Natural killer cell (primary cell): Measurements from ENCODE around the gene MUC13. TPM values are rescaled to one million over a fixed set of nuclear protein-coding genes. Genes with fewer than 3 reads are reported as not detected.

Source experiments
- ATAC-seq, 3 donors: fragments of 150-1000 bp in 2 of 3; fragments of 200-7000 bp in 1 of 3; cut with Tn5 transposase; 1 replicate in 1 of 3; 2 replicates in 2 of 3; pipeline ENCODE4 v1.10.0; 2021; ENCODE audit warnings: mild to moderate bottlenecking in 2 of 3, moderate library complexity in 2 of 3
- DNase-seq, 2 donors: peaks; one replicate each; pipeline versions ENCODE4 v3.0.0 to v3.0.0-alpha.2; 2013 to 2021; ENCODE audit warnings: mixed read lengths in 1 of 2
- H3K27ac ChIP-seq: one replicate; pipeline ENCODE4 v1.5.1; 2013; ENCODE audit warnings: mild to moderate bottlenecking, low read length
- H3K27me3 ChIP-seq: one replicate; pipeline ENCODE4 v1.6.1; 2013; ENCODE audit warnings: low read length; ENCODE audit not compliant: control insufficient read depth, insufficient read depth
- H3K36me3 ChIP-seq: one replicate; pipeline ENCODE4 v1.6.1; 2013; ENCODE audit warnings: low read length; ENCODE audit not compliant: control insufficient read depth, insufficient read depth
- H3K4me1 ChIP-seq: one replicate; pipeline ENCODE4 v1.6.1; 2013; ENCODE audit warnings: low read length; ENCODE audit not compliant: control insufficient read depth, insufficient read depth
- H3K4me3 ChIP-seq: one replicate; pipeline ENCODE4 v1.5.1; 2013; ENCODE audit warnings: low read length
- H3K9me3 ChIP-seq: one replicate; pipeline ENCODE4 v1.6.1; 2013; ENCODE audit warnings: low read length; ENCODE audit not compliant: control insufficient read depth, insufficient read depth
- H3K27ac Mint-ChIP-seq, 2 donors: one replicate each; pipeline ENCODE4 v1.8.0; 2022; ENCODE audit warnings: mild to moderate bottlenecking in 2 of 2, mixed read lengths in 2 of 2, moderate library complexity in 1 of 2
- H3K27me3 Mint-ChIP-seq, 2 donors: one replicate each; pipeline ENCODE4 v1.8.0; 2022; ENCODE audit warnings: low read depth in 2 of 2, mixed read lengths in 2 of 2
- H3K36me3 Mint-ChIP-seq: one replicate; pipeline ENCODE4 v1.8.0; 2022; ENCODE audit warnings: mixed read lengths
- H3K4me1 Mint-ChIP-seq, 2 donors: one replicate each; pipeline ENCODE4 v1.8.0; 2022; ENCODE audit warnings: mixed read lengths in 2 of 2
- H3K4me3 Mint-ChIP-seq: one replicate; pipeline ENCODE4 v1.8.0; 2022; ENCODE audit warnings: mild to moderate bottlenecking, moderate library complexity, mixed read lengths
- H3K9me3 Mint-ChIP-seq, 2 donors: one replicate each; pipeline ENCODE4 v1.8.0; 2022; ENCODE audit warnings: mixed read lengths in 2 of 2
- WGBS: methylation state at CpG from one replicate; pipeline ENCODE4 v1.1.7; 2013; ENCODE audit warnings: missing lambda C conversion rate; ENCODE audit not compliant: insufficient coverage; 5-methylcytosine and 5-hydroxymethylcytosine counted together
- intact Hi-C: fragments of 100-400 bp; cut with micrococcal nuclease; formaldehyde crosslinking; loops from one replicate; pipeline ENCODE4 v1.14.2; 2022
- total RNA-seq, 4 donors: library from RNA; stranded (reverse); fragments of 120-200 nt in 1 of 4; gene quantifications; one replicate each; pipeline versions ENCODE4 v1.2.3 to v1.2.4, GENCODE V29; 2013 to 2022
- TF ChIP-seq, protein P1 (sequence below): fragments of 200-600 bp; IDR thresholded peaks from one replicate; pipeline ENCODE4 v1.8.0; 2022; ENCODE audit warnings: antibody characterized with exemption

Gene MUC13
- total RNA-seq, 3 donors from 2014 or later (not counting 1 experiment from before 2014, with no cell fraction given): 0.16 to 2.1 (median 0.63) TPM

DNA sequence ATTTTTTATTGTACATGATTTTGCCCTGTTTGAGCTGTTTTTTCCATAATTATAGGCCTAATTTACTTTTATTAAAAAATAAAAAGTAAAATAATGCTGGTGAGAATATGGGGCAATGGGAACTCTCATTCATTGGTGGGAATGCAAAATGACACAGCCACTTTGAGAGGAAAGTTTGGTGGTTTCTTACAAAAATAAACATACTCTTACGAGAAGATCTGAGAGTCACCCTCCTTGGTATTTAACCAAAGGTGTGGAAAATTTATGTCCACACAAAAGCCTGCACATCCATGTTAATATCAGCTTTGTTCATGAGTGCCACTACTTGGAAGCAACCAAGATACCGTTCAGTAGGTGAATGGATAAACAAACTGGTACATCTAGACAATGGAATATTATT, 9.8 kb downstream of the MUC13 start:
- Histone ChIP-seq H3K36me3 (no peaks in the 10 kb centered on the region), H3K27me3 (no peaks in the 10 kb centered on the region), H3K4me3 (no peak overlapping the region), H3K27ac (no peak overlapping the region), H3K9me3 (no peaks in the 10 kb centered on the region), H3K4me1 (no peaks in the 10 kb centered on the region)
- no peaks in the 10 kb centered on the region for H3K9me3 Mint-ChIP-seq
- peaks cover 9 to 19% of the 10 kb centered on the region in 2 donors for H3K27me3 Mint-ChIP-seq
- TF ChIP-seq, protein P1, sequence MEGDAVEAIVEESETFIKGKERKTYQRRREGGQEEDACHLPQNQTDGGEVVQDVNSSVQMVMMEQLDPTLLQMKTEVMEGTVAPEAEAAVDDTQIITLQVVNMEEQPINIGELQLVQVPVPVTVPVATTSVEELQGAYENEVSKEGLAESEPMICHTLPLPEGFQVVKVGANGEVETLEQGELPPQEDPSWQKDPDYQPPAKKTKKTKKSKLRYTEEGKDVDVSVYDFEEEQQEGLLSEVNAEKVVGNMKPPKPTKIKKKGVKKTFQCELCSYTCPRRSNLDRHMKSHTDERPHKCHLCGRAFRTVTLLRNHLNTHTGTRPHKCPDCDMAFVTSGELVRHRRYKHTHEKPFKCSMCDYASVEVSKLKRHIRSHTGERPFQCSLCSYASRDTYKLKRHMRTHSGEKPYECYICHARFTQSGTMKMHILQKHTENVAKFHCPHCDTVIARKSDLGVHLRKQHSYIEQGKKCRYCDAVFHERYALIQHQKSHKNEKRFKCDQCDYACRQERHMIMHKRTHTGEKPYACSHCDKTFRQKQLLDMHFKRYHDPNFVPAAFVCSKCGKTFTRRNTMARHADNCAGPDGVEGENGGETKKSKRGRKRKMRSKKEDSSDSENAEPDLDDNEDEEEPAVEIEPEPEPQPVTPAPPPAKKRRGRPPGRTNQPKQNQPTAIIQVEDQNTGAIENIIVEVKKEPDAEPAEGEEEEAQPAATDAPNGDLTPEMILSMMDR: no peak
- no peak for ATAC-seq
- intact Hi-C loops: loop anchor here (10.0 kb wide), 1 partner anchor 220 kb away; no protein-coding TSS in a partner anchor
- H3K4me3 Mint-ChIP-seq: no peak overlapping the region
- no CpG with 5 or more reads among the region's 2 CpGs for WGBS
- no peak overlapping the region for H3K27ac Mint-ChIP-seq
- no peaks in the 10 kb centered on the region for H3K4me1 Mint-ChIP-seq
- H3K36me3 Mint-ChIP-seq: no peaks in the 10 kb centered on the region
- DNase-seq: no peak

DNA sequence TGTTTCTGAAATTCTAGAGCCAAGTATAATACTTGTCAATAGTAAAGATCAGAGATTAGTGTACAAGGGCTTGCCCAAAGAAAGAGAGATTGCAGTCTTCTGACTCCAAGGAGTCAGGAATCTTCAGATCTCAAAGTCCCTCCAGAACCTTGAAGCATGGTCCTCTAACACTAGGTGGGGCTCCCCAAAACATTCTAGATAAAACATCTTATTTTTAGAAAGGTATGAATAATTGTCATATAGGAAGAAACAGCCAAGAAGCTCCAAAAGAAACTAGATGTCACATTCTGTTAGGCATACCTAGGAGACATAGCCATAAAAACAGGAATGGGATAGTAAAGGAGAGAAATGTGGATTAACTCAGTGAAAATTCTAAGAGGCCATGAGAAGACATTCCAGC, 10.7 kb downstream of the MUC13 start:
- Mint-ChIP-seq H3K27ac (no peak overlapping the region), H3K36me3 (no peaks in the 10 kb centered on the region), H3K9me3 (no peaks in the 10 kb centered on the region), H3K27me3 (peaks cover 8 to 19% of the 10 kb centered on the region in 2 donors), H3K4me1 (no peaks in the 10 kb centered on the region), H3K4me3 (no peak overlapping the region)
- intact Hi-C loops: loop anchor here (10.0 kb wide), 1 partner anchor 221 kb away; no protein-coding TSS in a partner anchor
- TF ChIP-seq, protein P1: no peak
- ATAC-seq: no peak
- no peak for DNase-seq
- H3K4me3 ChIP-seq: no peak overlapping the region
- H3K27ac ChIP-seq: no peak overlapping the region
- H3K27me3 ChIP-seq: no peaks in the 10 kb centered on the region
- H3K9me3 ChIP-seq: no peaks in the 10 kb centered on the region
- no peaks in the 10 kb centered on the region for H3K4me1 ChIP-seq
- H3K36me3 ChIP-seq: no peaks in the 10 kb centered on the region

DNA sequence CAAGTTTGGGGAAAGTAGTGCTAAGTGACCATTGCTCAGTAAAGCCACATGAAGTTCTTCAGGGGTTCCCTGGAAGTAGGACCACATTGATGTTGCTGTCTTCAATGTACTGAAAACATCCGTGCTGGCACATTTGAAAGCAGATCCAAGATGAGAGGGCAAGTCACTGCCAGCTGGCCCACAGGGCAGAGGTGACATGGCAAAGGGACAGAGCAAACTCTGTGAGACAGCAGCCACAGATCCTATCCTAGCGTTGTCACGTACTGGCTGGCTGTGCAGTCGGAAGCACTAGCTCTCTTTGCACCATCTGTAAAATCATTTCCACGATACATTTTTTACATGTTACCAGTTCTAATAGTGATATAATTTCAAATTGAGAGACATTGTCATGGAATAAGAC, 13.8 kb downstream of the MUC13 start:
- H3K36me3 ChIP-seq: no peaks in the 10 kb centered on the region
- H3K4me3 ChIP-seq: no peak overlapping the region
- Mint-ChIP-seq H3K27ac (no peak overlapping the region), H3K4me3 (no peak overlapping the region), H3K27me3 (peaks cover 6 to 24% of the 10 kb centered on the region in 2 donors), H3K4me1 (no peaks in the 10 kb centered on the region), H3K36me3 (no peaks in the 10 kb centered on the region), H3K9me3 (no peaks in the 10 kb centered on the region)
- no peaks in the 10 kb centered on the region for H3K9me3 ChIP-seq
- no peak for ATAC-seq
- no peaks in the 10 kb centered on the region for H3K27me3 ChIP-seq
- H3K27ac ChIP-seq: no peak overlapping the region
- H3K4me1 ChIP-seq: no peaks in the 10 kb centered on the region
- 93% methylated on average over 4 of the region's 5 CpGs for WGBS
- TF ChIP-seq, protein P1: no peak
- no peak for DNase-seq
- intact Hi-C loops: loop anchor here (10.0 kb wide), 1 partner anchor 224 kb away; no protein-coding TSS in a partner anchor

DNA sequence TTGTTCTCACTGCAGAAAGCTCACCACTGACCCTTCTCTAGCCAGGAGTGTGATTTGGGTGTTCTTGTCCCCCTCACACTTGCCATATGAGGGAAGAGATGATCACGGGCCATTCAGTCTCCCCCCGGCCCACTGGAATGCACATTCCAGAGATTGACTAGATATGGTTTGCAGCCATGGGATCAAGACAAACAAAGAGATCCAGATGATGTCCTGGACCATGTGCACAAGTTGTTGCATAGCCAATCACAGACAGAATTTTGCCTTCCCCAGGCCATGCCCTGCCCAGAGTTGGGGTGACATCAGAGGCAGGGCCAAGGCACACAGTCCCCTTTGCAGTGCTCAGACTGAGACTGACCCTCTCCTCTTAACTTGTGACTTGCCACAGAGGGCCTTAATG, 14.8 kb downstream of the MUC13 start:
- no peaks in the 10 kb centered on the region for H3K4me1 Mint-ChIP-seq

More for the DNA sequence above, 14.8 kb downstream of the MUC13 start:
- H3K36me3 ChIP-seq: no peaks in the 10 kb centered on the region
- H3K4me3 ChIP-seq: no peak overlapping the region
- Mint-ChIP-seq H3K4me3 (no peak overlapping the region), H3K27ac (no peak overlapping the region), H3K9me3 (no peaks in the 10 kb centered on the region), H3K36me3 (no peaks in the 10 kb centered on the region), H3K27me3 (peaks cover 6 to 24% of the 10 kb centered on the region in 2 donors)
- H3K27me3 ChIP-seq: no peaks in the 10 kb centered on the region
- DNase-seq (no peak), ATAC-seq (no peak)
- TF ChIP-seq, protein P1: no peak
- intact Hi-C loops: loop anchor here (10.0 kb wide), 1 partner anchor 225 kb away; no protein-coding TSS in a partner anchor
- no peaks in the 10 kb centered on the region for H3K4me1 ChIP-seq
- WGBS: 94% methylated on average over 2 of the region's 2 CpGs
- no peaks in the 10 kb centered on the region for H3K9me3 ChIP-seq
- no peak overlapping the region for H3K27ac ChIP-seq
